NCI-H2196 treated with DMSO at 0.1 percent for 48 hours (cell line): ENCODE results near the gene ATXN10.
"Not testable (repeated sequence)": the region's sequence is repeated elsewhere in the genome, so short reads cannot be mapped to it uniquely, and the experiment has no call there.

Experiments
- DNase-seq: peaks from one replicate; lab custom pipeline; 2025; ENCODE audit not compliant: unreplicated experiment; lab: John Stamatoyannopoulos, UW

The ATXN10 gene

GRCh38 chr22:45781459-45781858 lies 109.8 kb downstream of the ATXN10 start:
- DNase-seq, result no peak

- DNase-seq, result no peak
These were observed 110.3 kb downstream of the ATXN10 start for GRCh38 chr22:45781966-45782365.

- no peak for DNase-seq
These were observed 111.4 kb downstream of the ATXN10 start for GRCh38 chr22:45783021-45783420.

- DNase-seq, result no peak
These were observed 112.1 kb downstream of the ATXN10 start for GRCh38 chr22:45783690-45784089.

GRCh38 chr22:45784357-45785277 lies 113.0 kb downstream of the ATXN10 start:
- DNase-seq, result no peak

GRCh38 chr22:45785458-45785857 lies 113.8 kb downstream of the ATXN10 start:
- peak; percentile 37 for DNase-seq

GRCh38 chr22:45786726-45787125 lies 115.1 kb downstream of the ATXN10 start:
- DNase-seq, result no peak

GRCh38 chr22:45787759-45788158 lies 116.1 kb downstream of the ATXN10 start:
- no peak for DNase-seq

GRCh38 chr22:45788522-45788921 lies 116.9 kb downstream of the ATXN10 start:
- DNase-seq, result no peak

GRCh38 chr22:45790401-45790800 lies 118.8 kb downstream of the ATXN10 start:
- DNase-seq, result no peak

- DNase-seq, result no peak
These were observed 121.5 kb downstream of the ATXN10 start for GRCh38 chr22:45793161-45793560.

- no peak for DNase-seq
These were observed 122.3 kb downstream of the ATXN10 start for GRCh38 chr22:45793892-45794291.

- DNase-seq, result not testable (repeated sequence)
These were observed 124.4 kb downstream of the ATXN10 start for GRCh38 chr22:45796009-45796408.

GRCh38 chr22:45799291-45799690 lies 127.7 kb downstream of the ATXN10 start:
- no peak for DNase-seq

- no peak for DNase-seq
These were observed 130.4 kb downstream of the ATXN10 start for GRCh38 chr22:45802054-45802453.

- no peak for DNase-seq
These were observed 132.8 kb downstream of the ATXN10 start for GRCh38 chr22:45804319-45804985.

GRCh38 chr22:45804986-45805325 lies 133.3 kb downstream of the ATXN10 start:
- no peak for DNase-seq

- DNase-seq, result no peak
These were observed 133.8 kb downstream of the ATXN10 start for GRCh38 chr22:45805413-45805812.

GRCh38 chr22:45807156-45807915 lies 135.7 kb downstream of the ATXN10 start:
- DNase-seq, result no peak

GRCh38 chr22:45812910-45813309 lies 141.3 kb downstream of the ATXN10 start:
- no peak for DNase-seq

- no peak for DNase-seq
These were observed 142.6 kb downstream of the ATXN10 start for GRCh38 chr22:45814198-45814597.

- DNase-seq, result no peak
These were observed 145.1 kb downstream of the ATXN10 start for GRCh38 chr22:45816776-45817175.
